Measurements from ENCODE around the gene FARS2.

DNA sequence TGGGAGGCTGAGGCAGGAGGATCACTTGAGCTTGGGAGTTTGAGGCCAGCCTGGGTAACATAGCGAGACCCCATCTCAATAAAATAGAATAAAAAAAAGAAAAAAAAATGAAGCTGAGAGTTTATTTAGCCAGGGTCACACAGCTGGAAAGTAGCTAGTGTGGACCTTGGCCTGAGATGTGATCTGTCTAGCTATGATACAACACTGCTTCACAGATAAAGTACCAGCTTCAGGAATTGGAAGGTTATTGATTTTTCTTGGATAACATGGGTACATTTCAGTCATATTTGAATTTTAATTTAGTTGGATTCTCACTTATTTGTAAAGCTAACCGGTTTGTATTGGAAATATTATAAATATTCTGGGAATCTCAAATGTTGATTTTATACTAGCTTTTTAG lies 5.1 kb downstream of the FARS2 start:
- TF ChIP-seq, protein P1, sequence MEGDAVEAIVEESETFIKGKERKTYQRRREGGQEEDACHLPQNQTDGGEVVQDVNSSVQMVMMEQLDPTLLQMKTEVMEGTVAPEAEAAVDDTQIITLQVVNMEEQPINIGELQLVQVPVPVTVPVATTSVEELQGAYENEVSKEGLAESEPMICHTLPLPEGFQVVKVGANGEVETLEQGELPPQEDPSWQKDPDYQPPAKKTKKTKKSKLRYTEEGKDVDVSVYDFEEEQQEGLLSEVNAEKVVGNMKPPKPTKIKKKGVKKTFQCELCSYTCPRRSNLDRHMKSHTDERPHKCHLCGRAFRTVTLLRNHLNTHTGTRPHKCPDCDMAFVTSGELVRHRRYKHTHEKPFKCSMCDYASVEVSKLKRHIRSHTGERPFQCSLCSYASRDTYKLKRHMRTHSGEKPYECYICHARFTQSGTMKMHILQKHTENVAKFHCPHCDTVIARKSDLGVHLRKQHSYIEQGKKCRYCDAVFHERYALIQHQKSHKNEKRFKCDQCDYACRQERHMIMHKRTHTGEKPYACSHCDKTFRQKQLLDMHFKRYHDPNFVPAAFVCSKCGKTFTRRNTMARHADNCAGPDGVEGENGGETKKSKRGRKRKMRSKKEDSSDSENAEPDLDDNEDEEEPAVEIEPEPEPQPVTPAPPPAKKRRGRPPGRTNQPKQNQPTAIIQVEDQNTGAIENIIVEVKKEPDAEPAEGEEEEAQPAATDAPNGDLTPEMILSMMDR (IDR thresholded peaks at IDR 0.05) = no peak
- TF ChIP-seq POLR2A (IDR thresholded peaks at IDR 0.05) = no peak
